Esophagus muscularis mucosa (tissue), 4 donors: ENCODE measurements around the gene CST11. TPM values are rescaled to one million over a fixed set of nuclear protein-coding genes. Genes with fewer than 3 reads are reported as not detected.
A peak's percentile ranks its signal among the peaks of the same experiment; 100 is the strongest.

ENCODE experiments used
- DNase-seq: peaks from one replicate; pipeline ENCODE4 v3.0.0-alpha.2; 2017; ENCODE audit errors: extremely low spot score
- H3K27ac ChIP-seq, 4 donors: fragments of 200-600 bp; sonication (generic); replicated peaks in 1 of 4; 1 replicate in 3 of 4; 2 replicates in 1 of 4; pipeline ENCODE4 v1.5.1; 2016 to 2019; ENCODE audit warnings: mild to moderate bottlenecking in 1 of 4
- H3K27me3 ChIP-seq, 4 donors: fragments of 200-600 bp; sonication (generic); one replicate each; pipeline versions ENCODE4 v1.5.1 to v1.6.0; 2016 to 2019
- H3K36me3 ChIP-seq, 4 donors: fragments of 200-600 bp; sonication (generic); one replicate each; pipeline ENCODE4 v1.5.1; 2016 to 2019
- H3K4me1 ChIP-seq, 4 donors: fragments of 200-600 bp; sonication (generic); one replicate each; pipeline ENCODE4 v1.5.1; 2016 to 2019
- H3K4me3 ChIP-seq, 4 donors: fragments of 200-600 bp; sonication (generic); 1 replicate in 2 of 4; 2 replicates in 2 of 4; pipeline ENCODE4 v1.5.1; 2016 to 2019; ENCODE audit warnings: mild to moderate bottlenecking in 4 of 4, moderate library complexity in 1 of 4
- H3K9me3 ChIP-seq, 4 donors: fragments of 200-600 bp; sonication (generic); 1 replicate in 3 of 4; 2 replicates in 1 of 4; pipeline ENCODE4 v1.5.1; 2016 to 2019
- CTCF ChIP-seq, 3 experiments: fragments of 200-600 bp in 2 of 3; fragments of 450-650 bp in 1 of 3; sonication (generic) in 2 of 3; IDR thresholded peaks; one replicate each; pipeline ENCODE4 v1.5.1; 2017 to 2019; ENCODE audit warnings: antibody characterized with exemption in 3 of 3, mild to moderate bottlenecking in 2 of 3, moderate library complexity in 1 of 3
- EP300 ChIP-seq: sonication (generic); formaldehyde crosslinking; IDR thresholded peaks from one replicate; pipeline ENCODE4 v1.6.1; 2017; ENCODE audit warnings: antibody characterized with exemption
- POLR2A ChIP-seq: fragments of 450-650 bp; IDR thresholded peaks from one replicate; pipeline ENCODE4 v1.6.1; 2017; ENCODE audit warnings: antibody characterized with exemption, moderate library complexity, mild to moderate bottlenecking, low read depth
- POLR2AphosphoS5 ChIP-seq, 2 donors: sonication (generic); formaldehyde crosslinking; IDR thresholded peaks; one replicate each; pipeline ENCODE4 v1.6.1; 2017; ENCODE audit warnings: antibody characterized with exemption in 2 of 2
- WGBS: methylation state at CpG from one replicate; pipeline ENCODE4 v1.1.5; 2018; 5-methylcytosine and 5-hydroxymethylcytosine counted together
- intact Hi-C: fragments of 100-400 bp; cut with DNase I; formaldehyde crosslinking; loops from one replicate; pipeline ENCODE4 v1.15.1; 2023
- total RNA-seq, 4 donors: library from RNA; depleted of rRNA; stranded (reverse); fragments of >200 nt; gene quantifications; one replicate each; pipeline versions ENCODE4 v1.1.0 to v1.2.1, GENCODE V29; 2016

Gene CST11
- total RNA-seq, 4 donors from 2014 or later, result not detected

- H3K4me3 ChIP-seq, result no peak overlapping the region
- H3K4me1 ChIP-seq, result peaks cover 0 to 18% (median 0%) of the 10 kb centered on the region in 4 donors
- WGBS, result 83% methylated on average over 3 of the region's 3 CpGs
- TF ChIP-seq POLR2A (no peak), EP300 (no peak), CTCF (IDR thresholded peaks at IDR 0.05) (no peak), POLR2AphosphoS5 (IDR thresholded peaks at IDR 0.05) (no peak)
- H3K36me3 ChIP-seq, result no peaks in the 10 kb centered on the region
- no peaks in the 10 kb centered on the region for H3K27me3 ChIP-seq
- DNase-seq, result peak; percentile 34
- intact Hi-C loops, result no loop called here
- H3K27ac ChIP-seq, result no peak overlapping the region
- no peaks in the 10 kb centered on the region for H3K9me3 ChIP-seq
Observed at GRCh38 chr20:23433628-23434027, 19.0 kb downstream of the CST11 start.

GRCh38 chr20:23425129-23425528 lies 27.5 kb downstream of the CST11 start:
- no peak overlapping the region for H3K27ac ChIP-seq
- peaks cover 0 to 4% (median 0%) of the 10 kb centered on the region in 4 donors for H3K27me3 ChIP-seq
- intact Hi-C loops, result no loop called here
- no peak overlapping the region for H3K4me3 ChIP-seq
- 80% methylated on average over 8 of the region's 9 CpGs for WGBS
- TF ChIP-seq CTCF (IDR thresholded peaks at IDR 0.05) (no peak), POLR2A (no peak), EP300 (no peak), POLR2AphosphoS5 (IDR thresholded peaks at IDR 0.05) (no peak)
- H3K9me3 ChIP-seq, result no peaks in the 10 kb centered on the region
- peak; percentile 24 for DNase-seq
- H3K36me3 ChIP-seq, result no peaks in the 10 kb centered on the region
- peaks cover 4 to 5% (median 4%) of the 10 kb centered on the region in 4 donors for H3K4me1 ChIP-seq

- Histone ChIP-seq H3K36me3 (no peaks in the 10 kb centered on the region), H3K27me3 (peaks cover 0 to 4% (median 0%) of the 10 kb centered on the region in 4 donors), H3K4me1 (peaks cover 21 to 39% (median 39%) of the 10 kb centered on the region in 4 donors), H3K9me3 (no peaks in the 10 kb centered on the region), H3K27ac (peak within 1 kb of the TSS; percentile 87 to 95 (median 90)), H3K4me3 (peak within 1 kb of the TSS; percentile 83 to 95 (median 91))
- intact Hi-C loops, result loop anchor here (5.0 kb wide), 1 partner anchor 186 kb away; the partner anchor contains the start of gene CST9
- TF ChIP-seq POLR2AphosphoS5 (IDR thresholded peaks at IDR 0.05) (peak; percentile 98 to 99), POLR2A (peak; percentile 66), CTCF (IDR thresholded peaks at IDR 0.05) (peak; percentile 39 to 68 (median 61)), EP300 (no peak)
- peak; percentile 98 for DNase-seq
- WGBS, result 2% methylated on average over 10 of the region's 64 CpGs
Observed at GRCh38 chr20:23420943-23421931, 31.4 kb downstream of the CST11 start, which contains the start of gene NAPB. NAPB (minus strand) TSS chr20:23421488; CDS start chr20:23421402, 86 bp downstream.

GRCh38 chr20:23419995-23420901 lies 32.4 kb downstream of the CST11 start:
- TF ChIP-seq CTCF (IDR thresholded peaks at IDR 0.05) (no peak), EP300 (no peak)
- peaks cover 21 to 49% (median 49%) of the 10 kb centered on the region in 4 donors for H3K4me1 ChIP-seq

More at GRCh38 chr20:23419995-23420901, 32.4 kb downstream of the CST11 start:
- Histone ChIP-seq H3K36me3 (no peaks in the 10 kb centered on the region), H3K9me3 (no peaks in the 10 kb centered on the region), H3K27ac (peak overlapping the region; percentile 87 to 95 (median 90)), H3K4me3 (peak overlapping the region; percentile 83 to 95 (median 91)), H3K27me3 (peaks cover 0 to 3% (median 0%) of the 10 kb centered on the region in 4 donors)
- intact Hi-C loops, result loop anchor here (5.0 kb wide), 2 partner anchors 53 to 187 kb away; partner anchors contain the start of gene CST9
- WGBS, result 1% methylated on average over 14 of the region's 58 CpGs
- DNase-seq, result peak; percentile 91
